Measurements from ENCODE around the gene KRT39. TPM values are rescaled to one million over a fixed set of nuclear protein-coding genes. Genes with fewer than 3 reads are reported as not detected.

The KRT39 gene
- total and polyA plus RNA-seq, 10 of the 15 experiments (the other 5 are each of a cell fraction or from before 2014, with no cell fraction given) = not detected

DNA sequence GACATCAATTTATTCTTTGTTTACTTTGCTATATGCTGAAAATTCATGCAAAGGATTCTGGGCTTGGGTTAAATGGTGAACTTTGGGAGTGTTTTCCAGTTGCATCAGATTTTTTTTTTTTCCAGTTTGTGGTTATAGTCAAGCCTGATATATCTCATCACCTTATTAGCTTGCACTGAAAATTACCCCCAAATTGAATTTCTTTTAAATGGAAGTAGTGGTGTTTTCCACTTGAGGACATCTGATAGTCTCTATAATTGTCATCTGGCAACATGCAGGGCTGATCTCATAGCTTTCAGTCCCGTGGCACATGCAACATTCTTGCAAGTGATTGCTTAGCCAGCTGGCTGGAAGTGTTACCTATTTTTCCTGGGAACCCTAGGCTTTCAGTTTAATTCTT is 46.9 kb upstream of the KRT39 start (continued):
- TF ChIP-seq RAD21 (IDR thresholded peaks at IDR 0.05; ENCODE audit: insufficient read depth, low read depth, low read length) = no peak
- TF ChIP-seq EED (IDR thresholded peaks at IDR 0.05; ENCODE audit: low read depth) = no peak
- TF ChIP-seq, protein P1, sequence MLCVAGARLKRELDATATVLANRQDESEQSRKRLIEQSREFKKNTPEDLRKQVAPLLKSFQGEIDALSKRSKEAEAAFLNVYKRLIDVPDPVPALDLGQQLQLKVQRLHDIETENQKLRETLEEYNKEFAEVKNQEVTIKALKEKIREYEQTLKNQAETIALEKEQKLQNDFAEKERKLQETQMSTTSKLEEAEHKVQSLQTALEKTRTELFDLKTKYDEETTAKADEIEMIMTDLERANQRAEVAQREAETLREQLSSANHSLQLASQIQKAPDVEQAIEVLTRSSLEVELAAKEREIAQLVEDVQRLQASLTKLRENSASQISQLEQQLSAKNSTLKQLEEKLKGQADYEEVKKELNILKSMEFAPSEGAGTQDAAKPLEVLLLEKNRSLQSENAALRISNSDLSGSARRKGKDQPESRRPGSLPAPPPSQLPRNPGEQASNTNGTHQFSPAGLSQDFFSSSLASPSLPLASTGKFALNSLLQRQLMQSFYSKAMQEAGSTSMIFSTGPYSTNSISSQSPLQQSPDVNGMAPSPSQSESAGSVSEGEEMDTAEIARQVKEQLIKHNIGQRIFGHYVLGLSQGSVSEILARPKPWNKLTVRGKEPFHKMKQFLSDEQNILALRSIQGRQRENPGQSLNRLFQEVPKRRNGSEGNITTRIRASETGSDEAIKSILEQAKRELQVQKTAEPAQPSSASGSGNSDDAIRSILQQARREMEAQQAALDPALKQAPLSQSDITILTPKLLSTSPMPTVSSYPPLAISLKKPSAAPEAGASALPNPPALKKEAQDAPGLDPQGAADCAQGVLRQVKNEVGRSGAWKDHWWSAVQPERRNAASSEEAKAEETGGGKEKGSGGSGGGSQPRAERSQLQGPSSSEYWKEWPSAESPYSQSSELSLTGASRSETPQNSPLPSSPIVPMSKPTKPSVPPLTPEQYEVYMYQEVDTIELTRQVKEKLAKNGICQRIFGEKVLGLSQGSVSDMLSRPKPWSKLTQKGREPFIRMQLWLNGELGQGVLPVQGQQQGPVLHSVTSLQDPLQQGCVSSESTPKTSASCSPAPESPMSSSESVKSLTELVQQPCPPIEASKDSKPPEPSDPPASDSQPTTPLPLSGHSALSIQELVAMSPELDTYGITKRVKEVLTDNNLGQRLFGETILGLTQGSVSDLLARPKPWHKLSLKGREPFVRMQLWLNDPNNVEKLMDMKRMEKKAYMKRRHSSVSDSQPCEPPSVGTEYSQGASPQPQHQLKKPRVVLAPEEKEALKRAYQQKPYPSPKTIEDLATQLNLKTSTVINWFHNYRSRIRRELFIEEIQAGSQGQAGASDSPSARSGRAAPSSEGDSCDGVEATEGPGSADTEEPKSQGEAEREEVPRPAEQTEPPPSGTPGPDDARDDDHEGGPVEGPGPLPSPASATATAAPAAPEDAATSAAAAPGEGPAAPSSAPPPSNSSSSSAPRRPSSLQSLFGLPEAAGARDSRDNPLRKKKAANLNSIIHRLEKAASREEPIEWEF (IDR thresholded peaks at IDR 0.05; ENCODE audit: insufficient replicate concordance, low read depth, low read length) = no peak
- TF ChIP-seq SPI1 (IDR thresholded peaks at IDR 0.05; ENCODE audit: borderline replicate concordance, insufficient read depth, low read depth, low read length) = no peak
- TF ChIP-seq, protein P2, sequence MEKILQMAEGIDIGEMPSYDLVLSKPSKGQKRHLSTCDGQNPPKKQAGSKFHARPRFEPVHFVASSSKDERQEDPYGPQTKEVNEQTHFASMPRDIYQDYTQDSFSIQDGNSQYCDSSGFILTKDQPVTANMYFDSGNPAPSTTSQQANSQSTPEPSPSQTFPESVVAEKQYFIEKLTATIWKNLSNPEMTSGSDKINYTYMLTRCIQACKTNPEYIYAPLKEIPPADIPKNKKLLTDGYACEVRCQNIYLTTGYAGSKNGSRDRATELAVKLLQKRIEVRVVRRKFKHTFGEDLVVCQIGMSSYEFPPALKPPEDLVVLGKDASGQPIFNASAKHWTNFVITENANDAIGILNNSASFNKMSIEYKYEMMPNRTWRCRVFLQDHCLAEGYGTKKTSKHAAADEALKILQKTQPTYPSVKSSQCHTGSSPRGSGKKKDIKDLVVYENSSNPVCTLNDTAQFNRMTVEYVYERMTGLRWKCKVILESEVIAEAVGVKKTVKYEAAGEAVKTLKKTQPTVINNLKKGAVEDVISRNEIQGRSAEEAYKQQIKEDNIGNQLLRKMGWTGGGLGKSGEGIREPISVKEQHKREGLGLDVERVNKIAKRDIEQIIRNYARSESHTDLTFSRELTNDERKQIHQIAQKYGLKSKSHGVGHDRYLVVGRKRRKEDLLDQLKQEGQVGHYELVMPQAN (conservative IDR thresholded peaks at IDR 0.05) = no peak
- TF ChIP-seq STAT3 (IDR thresholded peaks at IDR 0.05; ENCODE audit: low read depth, low read length) = no peak
- TF ChIP-seq FOS (IDR thresholded peaks at IDR 0.05; ENCODE audit: borderline replicate concordance, extremely low read depth, insufficient read length) = no peak
- no peak for TF ChIP-seq KLF5 (IDR thresholded peaks at IDR 0.05; ENCODE audit: partially characterized antibody)
- TF ChIP-seq NBN (IDR thresholded peaks at IDR 0.05) = no peak

Data from GM12878 (cell line).